CD4-positive, alpha-beta T cell (primary cell): ENCODE data around the gene CDC42BPA. TPM values are rescaled to one million over a fixed set of nuclear protein-coding genes. Genes with fewer than 3 reads are reported as not detected.

ENCODE experiments used
- ATAC-seq: fragments of 200-7000 bp; cut with Tn5 transposase; one replicate; pipeline ENCODE4 v1.10.0; 2022; ENCODE audit warnings: mild to moderate bottlenecking; ENCODE audit not compliant: poor library complexity
- CTCF ChIA-PET: fragments of 350-600 bp; sonication (Branson Sonifier 250); formaldehyde crosslinking; loops from one replicate; lab custom pipeline; 2021; ENCODE audit warnings: antibody characterized with exemption, inconsistent platforms; lab: Charles Lee
- POLR2A ChIA-PET: fragments of 350-600 bp; sonication (Branson Sonifier 250); formaldehyde crosslinking; loops from one replicate; lab custom pipeline; 2021; ENCODE audit warnings: antibody characterized with exemption, inconsistent platforms; lab: Charles Lee
- DNase-seq, 14 experiments: peaks; one replicate each; pipeline ENCODE4 v3.0.0-alpha.2; 2013 to 2020; ENCODE audit warnings: mixed read lengths in 2 of 14
- H3K27ac ChIP-seq, 2 donors: one replicate each; pipeline versions ENCODE4 v1.5.1 to v1.7.0; 2013; ENCODE audit warnings: low read length in 2 of 2, low read depth in 1 of 2, mild to moderate bottlenecking in 1 of 2
- H3K27me3 ChIP-seq, 2 experiments: 1 replicate in 1 of 2; 2 replicates in 1 of 2; pipeline versions ENCODE4 v1.6.1 to v1.7.0; 2013; ENCODE audit warnings: low read length in 2 of 2, control low read depth in 1 of 2, mild to moderate bottlenecking in 1 of 2, moderate library complexity in 1 of 2; ENCODE audit not compliant: insufficient read depth in 2 of 2, control insufficient read depth in 1 of 2
- H3K36me3 ChIP-seq: one replicate; pipeline ENCODE4 v1.6.1; 2013; ENCODE audit warnings: low read length, control low read depth; ENCODE audit not compliant: insufficient read depth
- H3K4me1 ChIP-seq: one replicate; pipeline ENCODE4 v1.6.1; 2013; ENCODE audit warnings: low read length, control low read depth; ENCODE audit not compliant: insufficient read depth
- H3K4me3 ChIP-seq: one replicate; pipeline ENCODE4 v1.5.1; 2013; ENCODE audit warnings: mild to moderate bottlenecking, low read length, moderate library complexity
- H3K9me3 ChIP-seq, 2 experiments: 1 replicate in 1 of 2; 2 replicates in 1 of 2; pipeline versions ENCODE4 v1.6.1 to v1.7.0; 2013; ENCODE audit warnings: low read length in 2 of 2, mild to moderate bottlenecking in 2 of 2, control low read depth in 1 of 2, moderate library complexity in 1 of 2; ENCODE audit not compliant: control insufficient read depth in 1 of 2, insufficient read depth in 1 of 2
- H3K27ac Mint-ChIP-seq: one replicate; pipeline ENCODE4 v1.8.0; 2020; ENCODE audit warnings: mixed read lengths
- H3K27me3 Mint-ChIP-seq: one replicate; pipeline ENCODE4 v1.8.0; 2021; ENCODE audit warnings: mixed read lengths
- H3K36me3 Mint-ChIP-seq: one replicate; pipeline ENCODE4 v1.8.0; 2021; ENCODE audit warnings: low read depth, mixed read lengths
- H3K4me1 Mint-ChIP-seq: one replicate; pipeline ENCODE4 v1.8.0; 2021; ENCODE audit warnings: low read depth, mixed read lengths
- H3K4me3 Mint-ChIP-seq: one replicate; pipeline ENCODE4 v1.8.0; 2020; ENCODE audit warnings: mild to moderate bottlenecking, mixed read lengths
- H3K9me3 Mint-ChIP-seq: one replicate; pipeline ENCODE4 v1.8.0; 2020; ENCODE audit warnings: mixed read lengths
- intact Hi-C, 2 experiments: fragments of 100-400 bp; cut with DNase I in 1 of 2; cut with micrococcal nuclease in 1 of 2; formaldehyde crosslinking; loops; one replicate each; pipeline versions ENCODE4 v1.15.1 to v1.9.0; 2023 to 2025; cut with DNase I, micrococcal nuclease
- total RNA-seq, 174 experiments: library from RNA in 2 of 174; stranded (reverse) in 2 of 174; gene quantifications; one replicate each; pipeline ENCODE4 v1.2.3 and lab custom pipeline; 2021 to 2026
- TF ChIP-seq, protein P1 (sequence below): fragments of 200-600 bp; IDR thresholded peaks from one replicate; pipeline ENCODE4 v1.8.0; 2022; ENCODE audit warnings: antibody characterized with exemption, mild to moderate bottlenecking

Gene CDC42BPA
- total RNA-seq, 2 experiments from 2014 or later = 2.2 to 3.0 TPM

DNA sequence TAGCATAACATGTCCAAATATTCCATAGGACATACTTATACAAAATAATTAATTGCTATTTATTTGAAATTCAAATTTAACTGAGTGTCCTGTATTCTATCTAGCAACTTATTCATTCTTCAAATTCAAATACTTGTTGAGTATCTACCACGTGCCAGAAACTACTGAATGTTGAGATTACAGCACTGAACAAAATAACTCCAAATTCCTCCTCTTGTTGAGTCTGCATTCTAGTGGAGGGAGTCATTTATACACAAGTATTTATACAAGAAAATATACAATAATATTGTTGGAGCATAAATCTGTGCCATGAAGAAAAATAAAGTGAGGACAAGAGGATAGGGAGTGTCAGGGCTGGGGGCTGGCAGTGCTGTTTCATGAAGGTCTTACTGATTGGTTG, 43.7 kb upstream of the CDC42BPA start:
- ChIA-PET CTCF (no interaction called here), POLR2A (no interaction called here)
- H3K4me1 Mint-ChIP-seq = no peaks in the 10 kb centered on the region
- Histone ChIP-seq H3K27me3 (no peaks in the 10 kb centered on the region), H3K9me3 (no peaks in the 10 kb centered on the region), H3K27ac (no peak overlapping the region), H3K36me3 (no peaks in the 10 kb centered on the region), H3K4me3 (no peak overlapping the region), H3K4me1 (no peaks in the 10 kb centered on the region)
- no peak for ATAC-seq
- no peaks in the 10 kb centered on the region for H3K9me3 Mint-ChIP-seq
- no peak overlapping the region for H3K27ac Mint-ChIP-seq
- intact Hi-C loops = no loop called here
- no peak overlapping the region for H3K4me3 Mint-ChIP-seq
- peaks cover 5% of the 10 kb centered on the region for H3K27me3 Mint-ChIP-seq
- no peaks in the 10 kb centered on the region for H3K36me3 Mint-ChIP-seq
- TF ChIP-seq, protein P1, sequence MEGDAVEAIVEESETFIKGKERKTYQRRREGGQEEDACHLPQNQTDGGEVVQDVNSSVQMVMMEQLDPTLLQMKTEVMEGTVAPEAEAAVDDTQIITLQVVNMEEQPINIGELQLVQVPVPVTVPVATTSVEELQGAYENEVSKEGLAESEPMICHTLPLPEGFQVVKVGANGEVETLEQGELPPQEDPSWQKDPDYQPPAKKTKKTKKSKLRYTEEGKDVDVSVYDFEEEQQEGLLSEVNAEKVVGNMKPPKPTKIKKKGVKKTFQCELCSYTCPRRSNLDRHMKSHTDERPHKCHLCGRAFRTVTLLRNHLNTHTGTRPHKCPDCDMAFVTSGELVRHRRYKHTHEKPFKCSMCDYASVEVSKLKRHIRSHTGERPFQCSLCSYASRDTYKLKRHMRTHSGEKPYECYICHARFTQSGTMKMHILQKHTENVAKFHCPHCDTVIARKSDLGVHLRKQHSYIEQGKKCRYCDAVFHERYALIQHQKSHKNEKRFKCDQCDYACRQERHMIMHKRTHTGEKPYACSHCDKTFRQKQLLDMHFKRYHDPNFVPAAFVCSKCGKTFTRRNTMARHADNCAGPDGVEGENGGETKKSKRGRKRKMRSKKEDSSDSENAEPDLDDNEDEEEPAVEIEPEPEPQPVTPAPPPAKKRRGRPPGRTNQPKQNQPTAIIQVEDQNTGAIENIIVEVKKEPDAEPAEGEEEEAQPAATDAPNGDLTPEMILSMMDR = no peak
- no peak for DNase-seq

DNA sequence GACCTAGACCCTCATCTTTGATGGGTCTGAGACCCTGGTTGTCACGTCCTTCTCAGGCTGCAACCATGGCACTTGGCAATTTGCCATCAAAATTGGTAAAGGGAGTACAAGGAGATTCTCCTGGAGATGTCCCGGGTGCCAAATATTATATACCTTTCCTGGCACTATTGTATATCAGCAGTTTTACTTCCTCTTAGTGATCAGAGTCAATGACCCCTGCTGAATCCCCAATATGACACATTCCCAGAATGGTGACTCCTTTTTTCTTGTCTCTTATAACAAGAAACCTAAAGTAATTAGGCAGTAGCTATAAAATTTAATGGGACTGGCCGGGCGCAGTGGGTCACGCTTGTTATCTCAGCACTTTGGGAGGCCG, 39.6 kb upstream of the CDC42BPA start:
- Histone ChIP-seq H3K27ac (no peak overlapping the region), H3K4me3 (no peak overlapping the region), H3K9me3 (no peaks in the 10 kb centered on the region), H3K36me3 (no peaks in the 10 kb centered on the region), H3K4me1 (no peaks in the 10 kb centered on the region), H3K27me3 (no peaks in the 10 kb centered on the region)
- TF ChIP-seq, protein P1 = no peak
- Mint-ChIP-seq H3K27me3 (peaks cover 8% of the 10 kb centered on the region), H3K36me3 (no peaks in the 10 kb centered on the region), H3K27ac (no peak overlapping the region), H3K9me3 (no peaks in the 10 kb centered on the region), H3K4me3 (no peak overlapping the region), H3K4me1 (no peaks in the 10 kb centered on the region)
- ChIA-PET CTCF (no interaction called here), POLR2A (no interaction called here)
- intact Hi-C loops = no loop called here
- DNase-seq = no peak
- ATAC-seq = no peak

DNA sequence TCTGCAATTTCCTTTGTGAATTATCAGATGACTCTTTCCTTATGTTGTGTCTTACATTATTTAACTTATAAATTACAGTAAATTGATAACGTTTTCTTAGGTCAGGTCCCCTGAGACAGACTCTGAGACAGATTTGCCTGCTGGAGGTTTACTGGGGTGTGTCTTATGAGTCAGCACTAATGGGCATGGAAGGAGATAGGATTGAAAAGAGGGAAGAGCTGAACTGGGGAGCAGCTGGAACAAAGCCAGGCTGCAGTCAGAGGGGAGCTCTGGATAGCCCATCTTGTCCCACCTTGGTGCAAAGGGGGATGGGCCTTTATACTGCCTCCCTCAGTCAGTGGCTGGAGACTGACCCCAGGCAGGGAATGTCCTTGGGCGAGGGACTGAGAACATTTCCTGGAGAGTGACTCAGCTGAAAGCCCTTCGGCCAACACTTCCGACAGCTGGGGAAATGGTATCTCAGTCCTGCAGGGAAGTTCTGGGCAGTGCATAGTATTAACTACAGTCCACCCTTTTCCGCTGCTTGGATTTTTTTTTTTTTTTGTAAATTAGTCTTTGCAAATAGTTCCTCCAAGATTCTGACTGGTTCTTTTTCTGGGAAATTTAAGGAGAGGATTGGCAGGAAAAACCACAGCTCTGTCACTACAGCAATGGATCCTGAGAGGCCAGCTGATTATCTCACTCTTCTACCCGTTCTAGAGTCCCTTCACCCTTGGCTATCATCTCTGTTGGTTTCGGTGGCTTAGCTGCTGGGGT, 39.1 kb upstream of the CDC42BPA start:
- TF ChIP-seq, protein P1 = no peak
- DNase-seq (no peak), ATAC-seq (no peak)
- H3K9me3 ChIP-seq = no peaks in the 10 kb centered on the region
- Mint-ChIP-seq H3K36me3 (no peaks in the 10 kb centered on the region), H3K27ac (no peak overlapping the region), H3K4me3 (no peak overlapping the region), H3K27me3 (peaks cover 8% of the 10 kb centered on the region), H3K9me3 (no peaks in the 10 kb centered on the region), H3K4me1 (no peaks in the 10 kb centered on the region)
- ChIA-PET POLR2A (no interaction called here), CTCF (no interaction called here)
- intact Hi-C loops = no loop called here
- no peaks in the 10 kb centered on the region for H3K36me3 ChIP-seq
- H3K4me3 ChIP-seq = no peak overlapping the region
- no peaks in the 10 kb centered on the region for H3K4me1 ChIP-seq
- H3K27me3 ChIP-seq = no peaks in the 10 kb centered on the region
- H3K27ac ChIP-seq = no peak overlapping the region
